HS-5 (cell line): Measurements from ENCODE around the gene FOLR1.

Experiments
- DNase-seq: peaks from one replicate; pipeline ENCODE4 v3.0.0-alpha.2; 2012; ENCODE audit warnings: low read depth

The FOLR1 gene

GRCh38 chr11:72223615-72224563 lies 31.9 kb downstream of the FOLR1 start:
- no peak for DNase-seq

- no peak for DNase-seq
Observed at GRCh38 chr11:72224564-72225410, 32.8 kb downstream of the FOLR1 start, which contains the start of gene INPPL1. Gene INPPL1, plus strand, starts transcription at chr11:72224767. Its CDS starts 218 bp downstream, at chr11:72224985.

GRCh38 chr11:72225411-72225951 lies 33.5 kb downstream of the FOLR1 start:
- no peak for DNase-seq

GRCh38 chr11:72226701-72227100 lies 34.8 kb downstream of the FOLR1 start:
- no peak for DNase-seq

- DNase-seq = no peak
Observed at GRCh38 chr11:72227316-72228228, 35.6 kb downstream of the FOLR1 start.

- DNase-seq = no peak
Observed at GRCh38 chr11:72228229-72228843, 36.4 kb downstream of the FOLR1 start.

- no peak for DNase-seq
Observed at GRCh38 chr11:72228844-72229231, 36.9 kb downstream of the FOLR1 start.

- no peak for DNase-seq
Observed at GRCh38 chr11:72229336-72229924, 37.5 kb downstream of the FOLR1 start.

GRCh38 chr11:72229925-72230763 lies 38.2 kb downstream of the FOLR1 start:
- no peak for DNase-seq

- DNase-seq = no peak
Observed at GRCh38 chr11:72230764-72231365, 38.9 kb downstream of the FOLR1 start.

- no peak for DNase-seq
Observed at GRCh38 chr11:72231396-72232259, 39.7 kb downstream of the FOLR1 start.

- no peak for DNase-seq
Observed at GRCh38 chr11:72232260-72233055, 40.5 kb downstream of the FOLR1 start.

- DNase-seq = no peak
Observed at GRCh38 chr11:72233056-72233772, 41.3 kb downstream of the FOLR1 start.

- no peak for DNase-seq
Observed at GRCh38 chr11:72233773-72234513, 42.0 kb downstream of the FOLR1 start.

- no peak for DNase-seq
Observed at GRCh38 chr11:72234514-72234830, 42.5 kb downstream of the FOLR1 start.

- no peak for DNase-seq
Observed at GRCh38 chr11:72234920-72235319, 43.0 kb downstream of the FOLR1 start.
